Ovary (tissue), 3 donors: ENCODE results near the gene WWTR1.

ENCODE experiments used
- CTCF ChIP-seq, 3 donors: fragments of 450-650 bp in 2 of 3; fragments of 200-600 bp in 1 of 3; IDR thresholded peaks; one replicate each; pipeline versions ENCODE4 v1.5.1 to v1.8.0; 2016 to 2022; ENCODE audit warnings: antibody characterized with exemption in 3 of 3, mild to moderate bottlenecking in 1 of 3
- EP300 ChIP-seq: sonication (generic); formaldehyde crosslinking; IDR thresholded peaks from one replicate; pipeline ENCODE4 v1.6.1; 2017; ENCODE audit warnings: antibody characterized with exemption
- POLR2A ChIP-seq: fragments of 450-650 bp; IDR thresholded peaks from one replicate; pipeline ENCODE4 v1.6.1; 2017; ENCODE audit warnings: antibody characterized with exemption, mild to moderate bottlenecking, moderate library complexity
- donor health status: DM: no; HTN: no; CAD: no.

- TF ChIP-seq CTCF (IDR thresholded peaks at IDR 0.05) (no peak), EP300 (no peak), POLR2A (no peak)
Observed at GRCh38 chr3:149615731-149616221, 42.0 kb downstream of the WWTR1 start.
